GM18502 (cell line): ENCODE data around the gene MIPOL1.
"Not testable (repeated sequence)": the region's sequence is repeated elsewhere in the genome, so short reads cannot be mapped to it uniquely, and the experiment has no call there.

Experiments
- ATAC-seq: cut with Tn5 transposase; IDR thresholded peaks from one replicate; pipeline ENCODE4 v1.9.1; 2021; ENCODE audit warnings: mild to moderate bottlenecking; ENCODE audit not compliant: unreplicated experiment, poor library complexity

Gene MIPOL1

DNA sequence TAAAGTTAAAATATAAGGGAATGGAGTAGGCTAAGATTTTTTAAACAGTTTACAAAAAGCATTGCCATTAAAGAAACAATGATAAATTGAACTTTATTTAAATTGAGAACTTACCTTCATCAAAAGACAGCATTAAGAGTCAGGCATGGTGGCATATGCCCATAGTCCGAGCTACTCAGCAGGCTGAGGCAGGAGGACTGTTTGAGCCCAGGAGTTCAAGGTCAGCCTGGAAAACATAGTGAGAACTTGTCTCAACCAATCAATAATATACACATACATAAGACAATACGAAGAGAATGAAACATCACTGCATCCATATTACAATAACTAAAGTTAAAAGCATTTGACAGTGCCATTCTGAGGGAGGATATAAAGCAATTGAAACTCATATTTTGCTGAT is 299.7 kb downstream of the MIPOL1 start:
- ATAC-seq, result no peak

DNA sequence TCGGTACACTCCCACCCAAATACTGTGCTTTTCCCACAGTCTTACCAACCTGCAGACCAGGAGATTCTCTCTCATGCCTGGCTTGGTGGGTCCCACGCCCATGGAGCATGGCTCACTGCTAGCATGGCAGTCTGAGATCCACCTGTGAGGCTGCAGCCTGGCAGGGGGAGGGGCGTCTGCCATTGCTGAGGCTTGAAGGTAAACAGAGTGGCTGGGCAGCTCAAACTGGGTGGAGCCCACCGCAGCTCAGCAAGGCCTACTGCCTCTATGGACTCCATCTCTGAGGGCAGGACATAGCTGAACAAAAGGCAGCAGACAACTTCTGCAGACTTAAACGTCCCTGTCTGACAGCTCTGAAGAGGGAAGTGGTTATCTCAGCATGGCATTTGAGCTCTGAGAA is 304.1 kb downstream of the MIPOL1 start:
- no peak for ATAC-seq

DNA sequence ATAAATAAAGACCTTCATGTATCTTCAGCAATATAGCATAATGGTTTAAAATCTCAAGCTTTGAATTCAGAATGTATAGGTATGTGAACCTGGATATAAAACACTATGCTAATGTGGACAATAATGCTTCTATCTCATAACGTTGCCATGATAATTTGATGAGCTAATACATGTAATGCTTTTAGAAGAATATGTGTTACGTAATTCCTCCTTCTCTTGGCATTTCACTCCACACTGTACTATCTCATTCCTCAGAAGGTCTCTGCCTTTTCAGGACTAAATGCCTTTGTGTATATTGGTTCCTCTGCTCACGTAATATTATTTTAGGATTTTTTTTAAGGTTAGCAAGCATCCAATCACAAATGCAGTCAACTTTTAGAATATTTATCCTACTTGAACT is 310.8 kb downstream of the MIPOL1 start:
- ATAC-seq, result no peak

DNA sequence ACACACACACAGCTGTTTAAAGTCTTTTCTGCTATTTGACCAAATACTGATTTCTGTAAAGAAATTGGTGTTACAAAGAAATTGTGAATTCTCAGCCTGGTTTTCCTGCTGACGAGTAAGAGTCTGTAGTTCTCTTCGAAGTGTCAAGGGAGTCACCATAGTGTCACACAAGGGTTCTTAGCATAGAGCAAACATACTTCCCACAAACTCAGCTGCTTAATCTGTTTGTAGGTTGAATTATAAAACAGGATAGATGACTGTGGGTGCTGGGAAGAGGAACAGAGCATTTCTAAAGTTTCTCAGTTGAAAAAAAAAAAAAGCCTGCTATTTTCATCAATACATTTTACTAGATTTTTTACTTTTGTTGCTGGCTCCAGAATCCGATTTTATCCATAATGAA is 314.4 kb downstream of the MIPOL1 start:
- no peak for ATAC-seq

DNA sequence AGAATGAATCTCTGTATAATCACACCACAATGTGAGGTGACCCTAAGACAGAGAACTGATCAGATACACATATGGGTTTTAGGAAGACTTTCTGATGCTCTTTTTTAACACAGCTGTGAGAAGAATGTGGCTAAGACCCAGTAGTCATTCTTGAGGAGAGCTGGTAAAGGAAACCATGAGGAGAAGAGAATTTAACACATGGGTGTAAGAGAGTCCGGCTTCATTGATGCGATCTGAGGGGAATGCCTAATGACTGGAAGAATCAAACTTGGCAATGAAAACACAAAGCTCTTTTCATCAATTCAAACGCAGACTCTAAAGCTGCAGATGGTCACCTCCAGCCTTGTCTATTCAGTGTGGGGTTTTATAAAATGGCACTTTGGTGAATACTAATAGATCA is 318.0 kb downstream of the MIPOL1 start:
- no peak for ATAC-seq

DNA sequence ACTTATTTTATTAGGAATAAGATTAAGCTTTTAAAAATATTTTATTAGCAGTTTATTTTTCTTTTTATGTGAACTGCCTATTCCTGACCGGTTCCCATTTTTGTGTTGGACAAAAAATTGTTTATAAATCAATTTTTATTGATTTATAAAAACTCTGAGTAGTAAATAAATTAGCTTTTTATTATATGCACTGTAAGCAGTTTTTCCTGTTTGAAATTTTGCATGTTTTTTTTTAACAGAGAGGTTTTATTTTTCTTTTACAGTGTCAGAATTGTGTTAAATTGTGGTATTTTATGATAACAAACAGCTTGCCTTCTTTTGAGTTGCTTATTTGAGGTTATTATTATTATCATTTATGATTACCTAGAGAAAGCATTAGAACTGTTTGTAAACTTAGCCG is 329.3 kb downstream of the MIPOL1 start:
- ATAC-seq, result no peak

DNA sequence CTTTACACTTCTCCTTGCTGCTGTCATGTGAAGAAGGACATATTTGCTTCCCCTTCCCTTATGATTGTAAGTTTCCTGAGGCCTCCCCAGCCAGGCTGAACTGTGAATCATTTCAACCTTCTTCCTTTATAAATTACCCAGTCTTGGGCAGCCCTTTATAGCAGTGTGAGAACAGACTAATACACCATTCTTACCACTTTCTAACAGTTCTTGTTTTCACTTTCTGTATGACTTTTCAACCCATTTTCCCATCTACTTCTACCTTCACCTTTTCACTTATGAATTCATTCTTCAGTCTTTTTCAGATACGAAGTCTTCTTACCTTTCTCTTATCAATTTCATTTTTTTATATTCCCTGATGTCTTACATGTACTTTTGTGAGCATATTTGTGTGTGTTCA is 342.3 kb downstream of the MIPOL1 start:
- ATAC-seq, result no peak

DNA sequence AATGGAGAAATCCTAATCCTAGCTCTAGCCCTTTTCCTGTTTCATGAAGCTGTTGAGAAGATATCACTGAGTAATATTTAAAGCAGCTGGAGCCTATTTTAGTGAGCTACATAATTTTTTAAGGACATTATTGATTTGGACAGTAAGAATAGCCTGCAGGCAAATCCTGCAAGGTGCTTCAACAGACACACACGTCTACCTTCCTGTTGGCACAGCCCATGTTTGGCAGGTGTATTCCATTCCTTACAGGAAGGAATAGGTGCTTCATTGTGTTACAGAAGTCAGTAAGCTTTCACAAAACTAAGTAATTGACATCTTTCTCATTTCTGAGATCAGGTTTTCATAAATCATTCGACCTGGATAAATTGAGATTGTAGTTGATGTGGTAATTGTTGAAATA is 346.7 kb downstream of the MIPOL1 start:
- ATAC-seq, result no peak

DNA sequence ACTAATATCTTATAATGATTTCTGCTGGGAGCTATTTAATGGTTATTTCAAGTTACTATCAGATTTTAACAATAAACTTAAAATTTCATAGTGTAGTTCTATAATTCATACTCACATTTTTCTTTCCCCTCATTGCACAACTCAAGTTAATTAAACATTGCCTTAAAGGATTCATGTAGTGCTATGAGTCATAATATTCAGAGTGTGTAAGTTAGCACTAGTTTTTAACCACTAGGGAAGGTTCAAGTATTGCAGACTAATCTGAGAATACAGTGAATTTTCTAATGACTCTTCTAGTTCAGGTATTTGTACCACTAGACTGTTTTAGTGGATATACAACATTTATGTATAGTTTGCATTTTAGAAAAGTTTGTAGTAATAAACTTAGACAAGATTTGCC is 347.4 kb downstream of the MIPOL1 start:
- no peak for ATAC-seq

DNA sequence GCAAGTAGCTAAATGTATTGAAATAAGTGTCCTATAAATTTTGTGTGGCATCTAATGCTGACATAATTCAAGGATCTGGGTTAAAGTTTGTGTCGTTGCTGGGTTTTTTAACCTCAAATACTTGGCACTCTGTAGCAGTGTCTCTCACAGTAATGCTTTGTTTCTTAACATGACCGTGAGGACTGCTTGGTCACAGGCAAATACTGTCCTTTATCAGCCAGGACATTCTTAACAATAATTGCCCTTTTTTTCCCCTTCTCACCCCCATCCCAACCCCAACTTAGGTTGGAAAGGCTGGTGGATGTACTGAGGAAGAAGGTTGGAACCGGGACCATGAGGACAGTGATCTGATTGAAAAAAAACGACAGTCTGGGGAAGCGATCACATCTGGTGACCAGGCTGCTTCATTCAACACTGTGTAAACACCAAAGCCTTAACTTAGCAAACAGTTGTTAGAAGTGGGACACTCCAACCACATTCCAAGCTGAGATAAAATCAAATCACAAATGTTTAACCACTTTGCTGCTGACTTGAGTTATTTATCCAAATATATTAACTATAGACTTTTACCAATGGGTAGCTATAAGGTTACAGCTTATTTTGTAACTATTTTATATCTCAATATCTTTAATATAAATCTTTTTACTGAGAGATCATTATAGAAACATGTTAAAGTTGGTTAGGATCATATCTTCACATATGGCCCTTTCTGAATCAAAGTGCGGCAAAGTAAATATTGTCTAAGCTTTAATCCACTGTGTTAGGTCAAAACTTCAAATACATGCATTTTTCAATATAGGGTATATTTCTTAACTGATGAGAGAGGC is 349.1 kb downstream of the MIPOL1 start:
- ATAC-seq, result no peak

DNA sequence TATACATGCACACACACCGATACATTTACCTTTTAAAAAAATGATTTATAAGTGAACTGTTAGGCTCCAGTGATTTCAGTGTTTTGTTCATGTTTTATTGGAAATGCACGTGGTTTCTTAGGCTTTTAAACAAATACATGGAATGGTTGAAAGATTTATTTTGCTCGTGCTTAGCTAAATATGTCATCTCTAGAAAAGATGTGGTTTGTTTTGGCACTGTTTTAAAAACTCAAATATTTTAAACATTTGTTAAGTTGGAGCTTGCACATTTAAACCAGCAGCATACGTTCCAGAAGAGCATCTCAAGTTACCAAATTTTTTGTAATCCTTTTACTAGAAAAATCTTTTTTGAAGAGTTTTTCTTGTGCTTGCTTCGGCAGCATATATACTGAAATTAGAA is 352.8 kb downstream of the MIPOL1 start:
- ATAC-seq, result no peak

DNA sequence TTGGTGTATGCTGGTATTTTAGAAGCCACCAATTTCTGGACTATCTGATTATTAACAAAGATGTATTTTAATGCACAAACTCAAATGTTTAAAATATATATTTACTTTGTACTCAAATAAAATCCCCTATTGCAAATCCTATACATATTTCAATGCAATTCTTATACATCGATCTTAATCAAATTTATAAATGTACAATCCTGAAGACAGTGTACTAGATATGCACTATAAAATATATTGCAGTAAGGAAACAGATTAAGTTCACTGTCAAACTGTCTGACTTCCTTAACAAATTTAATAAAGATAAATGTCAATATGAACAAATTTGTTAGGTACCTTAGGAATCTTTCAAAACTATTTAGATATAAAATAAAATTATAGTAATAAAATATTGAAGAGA is 353.4 kb downstream of the MIPOL1 start:
- ATAC-seq, result no peak

DNA sequence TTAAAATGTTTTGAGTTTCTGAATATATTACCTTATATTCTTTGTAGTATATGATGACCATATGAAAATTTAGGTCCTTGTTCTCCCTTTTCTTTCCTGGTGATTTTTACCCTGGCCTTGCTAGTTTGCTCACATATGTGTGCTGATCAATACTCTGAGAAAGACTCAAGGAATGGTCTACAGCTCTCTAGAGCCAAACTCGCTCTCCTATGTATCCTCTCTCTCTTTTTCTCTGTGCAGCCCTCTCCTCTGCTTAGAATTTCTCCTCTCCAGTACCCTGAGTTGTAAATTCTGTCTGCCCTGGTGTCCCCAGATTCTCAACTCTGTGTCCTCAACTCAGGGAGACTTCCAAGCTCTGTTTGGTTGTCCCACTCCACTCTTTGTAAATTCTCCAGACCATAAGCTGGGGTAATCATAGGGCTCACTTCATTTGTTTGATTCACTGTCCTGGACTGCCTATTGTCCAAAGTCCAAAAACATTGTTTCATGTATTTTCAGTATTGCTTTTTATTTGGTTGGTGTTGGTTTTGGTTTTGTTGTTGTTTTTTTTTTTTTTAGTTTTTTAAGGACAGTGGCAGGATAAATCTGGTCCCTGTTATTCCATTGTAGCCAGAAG is 356.3 kb downstream of the MIPOL1 start:
- no peak for ATAC-seq

DNA sequence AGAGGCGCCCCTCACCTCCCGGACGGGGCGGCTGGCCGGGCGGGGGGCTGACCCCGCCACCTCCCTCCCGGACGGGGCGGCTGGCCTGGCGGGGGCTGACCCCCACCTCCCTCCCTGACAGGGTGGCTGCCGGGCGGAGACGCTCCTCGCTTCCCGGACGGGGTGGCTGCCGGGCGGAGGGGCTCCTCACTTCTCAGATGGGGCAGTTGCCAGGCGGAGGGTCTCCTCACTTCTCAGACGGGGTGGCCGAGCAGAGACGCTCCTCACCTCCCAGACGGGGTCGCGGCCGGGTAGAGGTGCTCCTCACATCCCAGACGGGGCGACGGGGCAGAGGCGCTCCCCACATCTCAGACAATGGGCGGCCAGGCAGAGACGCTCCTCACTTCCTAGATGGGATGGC is 357.9 kb downstream of the MIPOL1 start:
- not testable (repeated sequence) for ATAC-seq

DNA sequence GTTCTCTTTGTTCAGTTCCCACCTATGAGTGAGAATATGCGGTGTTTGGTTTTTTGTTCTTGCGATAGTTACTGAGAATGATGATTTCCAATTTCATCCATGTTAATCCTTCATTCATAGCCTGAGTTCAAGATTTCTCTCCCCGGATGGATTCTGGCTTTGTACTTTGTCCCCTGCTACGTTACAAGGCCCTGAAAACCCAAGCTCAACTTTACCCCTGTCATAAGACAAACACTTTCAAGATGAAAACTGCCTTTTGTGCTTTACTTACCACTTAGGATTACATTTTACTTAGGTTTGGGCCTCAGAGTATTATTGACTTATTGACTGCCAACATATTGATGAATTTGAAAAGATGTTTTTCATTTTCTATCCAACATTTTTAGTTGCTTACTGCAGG is 361.0 kb downstream of the MIPOL1 start:
- no peak for ATAC-seq

DNA sequence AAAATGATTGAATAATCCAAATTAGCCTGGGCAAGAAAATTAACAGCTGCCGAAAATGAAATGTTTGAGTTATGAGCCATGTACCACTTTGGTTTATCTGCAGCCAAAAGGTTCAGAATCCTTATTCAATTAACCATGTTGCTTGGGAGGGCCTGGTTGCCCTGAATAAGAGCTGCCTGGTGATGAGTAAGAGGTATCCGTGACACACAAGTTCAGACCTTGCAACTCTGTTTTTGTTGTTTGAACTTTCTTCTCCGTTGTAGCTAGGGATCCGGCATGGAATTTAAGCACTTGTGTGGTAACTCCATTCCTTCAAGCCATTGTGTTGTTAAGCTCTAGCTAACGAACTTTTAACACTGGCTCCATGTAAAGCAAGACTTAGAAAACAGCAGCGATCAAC is 361.6 kb downstream of the MIPOL1 start:
- ATAC-seq, result no peak

DNA sequence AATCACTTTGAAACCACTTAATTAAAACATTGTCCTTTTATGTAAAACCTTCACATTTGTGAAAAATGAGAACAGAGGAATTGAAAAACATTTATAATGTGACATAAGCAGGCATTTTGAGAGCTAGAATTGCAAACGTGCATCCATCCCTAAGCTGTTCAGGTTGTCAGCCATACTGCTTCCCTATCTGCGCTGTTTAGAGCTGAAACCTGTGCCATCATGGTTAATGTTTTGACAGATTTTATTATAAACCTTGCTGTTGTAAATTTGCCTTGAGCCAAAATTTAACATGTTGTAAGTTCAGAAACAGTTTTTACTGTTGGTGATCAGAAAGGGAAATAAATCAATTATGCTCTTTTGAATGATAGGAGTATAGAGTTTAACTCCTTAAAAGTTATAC is 365.5 kb downstream of the MIPOL1 start:
- ATAC-seq, result no peak

DNA sequence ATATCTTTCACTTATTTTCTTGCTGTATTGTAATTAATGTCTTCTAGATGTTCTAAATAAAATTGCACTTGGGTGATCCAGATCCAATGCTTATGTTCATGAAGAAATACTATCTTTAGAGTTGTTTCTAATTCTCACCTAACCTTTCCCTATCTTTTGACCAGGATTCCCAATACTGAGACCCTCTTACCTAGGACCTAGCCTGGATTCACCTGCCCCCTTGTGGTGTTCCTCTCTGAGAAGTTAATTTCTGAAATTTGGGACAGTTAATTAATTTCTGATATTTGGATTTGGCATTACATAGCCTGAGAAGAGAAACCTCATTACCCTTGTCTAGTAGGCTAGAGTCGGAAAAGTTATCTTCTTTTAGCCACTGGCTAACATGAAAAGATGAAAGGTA is 367.8 kb downstream of the MIPOL1 start:
- no peak for ATAC-seq

DNA sequence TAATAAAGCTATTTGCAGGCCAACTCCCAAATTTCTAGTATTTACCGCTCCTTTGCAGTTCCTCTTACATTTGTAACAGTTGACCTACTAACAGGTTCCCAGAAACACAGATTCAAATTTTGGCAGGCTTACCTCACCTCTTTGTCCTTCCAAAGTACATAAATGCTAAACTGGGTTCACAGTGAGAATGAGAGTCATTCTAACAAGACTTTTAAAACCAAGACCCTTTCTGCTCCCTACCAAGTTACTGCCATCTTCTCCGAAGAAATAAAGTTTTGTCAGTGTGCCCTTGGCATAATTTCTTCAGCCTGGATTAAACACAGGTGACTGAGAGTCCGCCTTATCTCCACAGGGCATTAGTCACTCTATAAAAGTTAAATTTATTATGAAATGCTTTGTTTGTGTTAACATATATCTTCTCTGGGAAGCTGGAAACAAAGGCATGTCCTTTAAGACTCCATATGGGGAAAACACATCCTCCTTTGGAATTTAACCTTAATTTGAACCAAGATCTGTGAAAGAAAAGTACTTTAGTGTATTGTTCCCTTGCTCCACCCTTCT is 369.2 kb downstream of the MIPOL1 start:
- ATAC-seq, result no peak

DNA sequence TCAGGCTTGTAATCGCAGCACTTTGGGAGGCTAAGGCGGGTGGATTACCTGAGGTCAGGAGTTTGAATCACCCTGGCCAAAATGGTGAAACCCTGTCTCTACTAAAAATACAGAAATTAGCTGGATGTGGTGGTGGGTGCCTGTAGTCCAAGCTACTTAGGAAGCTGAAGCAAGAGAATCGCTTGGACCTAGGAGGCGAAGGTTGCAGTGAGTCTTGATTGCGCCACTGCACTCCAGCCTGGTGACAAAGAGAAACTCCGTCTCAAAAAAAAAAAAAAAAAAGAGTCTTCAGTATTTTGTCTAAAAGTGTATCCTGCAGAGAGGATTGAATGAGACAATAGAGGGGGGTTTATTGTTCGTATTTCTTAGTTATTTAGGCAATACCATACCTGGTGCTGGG is 372.0 kb downstream of the MIPOL1 start:
- no peak for ATAC-seq

DNA sequence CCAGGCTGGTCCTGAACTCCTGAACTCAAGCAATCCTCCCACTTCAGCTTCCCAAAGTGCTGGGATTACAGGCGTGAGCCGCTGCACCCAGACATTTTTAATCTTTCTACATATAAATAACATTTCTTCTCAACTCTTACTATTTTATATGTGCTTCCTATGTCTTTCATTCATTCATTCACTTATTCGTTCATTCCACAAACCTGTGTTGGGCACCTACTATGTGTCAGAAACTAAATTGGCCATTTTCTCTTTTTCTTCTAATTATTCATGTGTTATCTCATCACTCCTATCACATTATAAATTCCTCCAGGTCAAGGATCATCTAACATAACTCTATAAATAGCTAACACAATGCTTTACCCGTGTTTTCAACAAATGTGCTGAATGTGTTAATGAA is 373.7 kb downstream of the MIPOL1 start:
- no peak for ATAC-seq

DNA sequence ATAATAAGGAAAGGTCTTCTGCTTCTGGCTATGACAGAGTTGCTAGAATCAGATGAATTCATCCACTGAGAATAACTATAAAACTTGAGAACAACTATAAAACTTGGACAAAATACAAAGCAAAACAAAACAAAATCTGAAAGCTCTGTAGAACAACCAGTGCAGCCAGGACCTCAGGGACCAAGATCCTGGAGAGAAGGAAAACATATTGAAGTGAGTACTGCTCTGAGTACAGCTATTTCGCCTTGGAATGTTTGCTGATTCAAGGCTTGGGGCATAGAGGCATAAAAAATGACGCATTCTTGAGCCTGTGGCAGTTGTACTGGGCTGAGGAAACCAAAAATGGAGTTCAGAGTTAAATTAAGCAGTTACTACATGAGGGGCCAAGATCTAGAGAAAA is 375.6 kb downstream of the MIPOL1 start:
- ATAC-seq, result no peak
